ENCODE results near the gene LAMC3. TPM values are rescaled to one million over a fixed set of nuclear protein-coding genes. Genes with fewer than 3 reads are reported as not detected.

LAMC3 gene
- total and polyA plus RNA-seq, 2 experiments from 2014 or later, result not detected

DNA sequence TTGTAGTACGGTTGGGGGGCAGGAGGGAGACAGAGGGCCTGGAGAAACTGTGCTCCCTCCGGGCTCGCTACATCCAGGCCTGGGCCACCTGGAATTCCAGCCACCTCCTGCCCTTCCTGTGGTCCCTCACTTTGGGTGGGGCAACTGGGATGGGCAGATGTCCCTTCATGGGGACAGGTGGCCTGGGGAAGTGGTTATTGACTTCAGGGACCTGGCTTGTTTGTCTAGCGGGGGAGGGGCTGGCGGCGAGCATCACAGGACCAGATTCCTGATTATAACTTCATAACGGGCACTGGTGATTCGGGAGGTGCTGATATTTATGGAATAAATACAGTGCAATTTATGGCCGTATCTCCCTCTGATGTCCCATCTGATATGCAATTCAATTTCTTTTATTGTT lies 20.1 kb upstream of the LAMC3 start:
- Histone ChIP-seq H3K9ac (no peak overlapping the region), H3K79me2 (ENCODE audit: insufficient read depth) (no peaks in the 10 kb centered on the region), H3K27ac (no peak overlapping the region), H3K36me3 (ENCODE audit: low read depth) (no peaks in the 10 kb centered on the region), H3K4me2 (ENCODE audit: unreplicated experiment) (no peak overlapping the region), H3F3A (ENCODE audit: insufficient read depth) (no peaks in the 10 kb centered on the region), H4K20me1 (ENCODE audit: insufficient read depth) (no peaks in the 10 kb centered on the region), H3K9me2 (ENCODE audit: insufficient read depth) (no peaks in the 10 kb centered on the region), H3K9me3 (ENCODE audit: low read depth) (no peaks in the 10 kb centered on the region), H3K4me3 (no peak overlapping the region), H2AFZ (no peak overlapping the region), H3K27me3 (replicated peaks; ENCODE audit: insufficient read depth) (peaks cover 4% of the 10 kb centered on the region; the same call in 1 of the 2 replicates), H3K4me1 (ENCODE audit: insufficient read depth) (no peaks in the 10 kb centered on the region)
- TF ChIP-seq EZH2phosphoT487 (IDR thresholded peaks at IDR 0.05; ENCODE audit: insufficient read depth, low read depth) (no peak), EZH2 (IDR thresholded peaks at IDR 0.05; ENCODE audit: insufficient read depth, poor library complexity, severe bottlenecking) (no peak)
- in situ Hi-C loops (cut with MboI), result no loop called here
- WGBS, 2 experiments (ENCODE audit: low coverage in 1 of 2, low lambda C conversion rate in 2 of 2, missing lambda C conversion rate in 2 of 2), result 79 to 83% methylated on average over 9 of the region's 9 CpGs
- DNase-seq, result no peak

DNA sequence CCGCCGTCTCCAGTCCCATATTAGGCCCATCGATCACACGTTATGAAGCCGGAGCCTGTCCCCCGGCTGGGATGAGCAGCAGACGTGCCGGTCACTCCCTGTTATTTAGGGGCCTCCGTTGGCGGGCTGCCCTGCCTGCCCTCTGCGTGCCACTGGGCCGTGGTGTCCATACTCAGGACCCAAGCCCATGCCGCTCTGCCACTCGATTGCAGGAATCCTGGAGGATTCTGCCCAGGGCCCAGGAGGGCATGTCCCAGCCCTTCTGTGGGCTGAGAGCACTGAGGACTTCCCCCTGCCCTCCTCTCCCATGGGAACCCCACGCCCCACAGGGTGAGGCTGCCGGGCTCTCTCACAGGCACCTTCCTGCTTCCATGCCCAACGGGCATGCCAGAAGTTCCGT lies 19.6 kb upstream of the LAMC3 start:
- H3K9ac ChIP-seq, result no peak overlapping the region
- DNase-seq, result no peak
- no peak overlapping the region for H3K4me2 ChIP-seq (ENCODE audit: unreplicated experiment)
- in situ Hi-C loops (cut with MboI), result no loop called here
- no peaks in the 10 kb centered on the region for H3K9me3 ChIP-seq (ENCODE audit: low read depth)
- H3K4me3 ChIP-seq, result no peak overlapping the region
- TF ChIP-seq EZH2 (IDR thresholded peaks at IDR 0.05; ENCODE audit: insufficient read depth, poor library complexity, severe bottlenecking) (no peak), EZH2phosphoT487 (IDR thresholded peaks at IDR 0.05; ENCODE audit: insufficient read depth, low read depth) (no peak)
- H2AFZ ChIP-seq, result no peak overlapping the region
- H3K4me1 ChIP-seq (ENCODE audit: insufficient read depth), result no peaks in the 10 kb centered on the region
- H3K36me3 ChIP-seq (ENCODE audit: low read depth), result no peaks in the 10 kb centered on the region
- no peaks in the 10 kb centered on the region for H3K79me2 ChIP-seq (ENCODE audit: insufficient read depth)
- H4K20me1 ChIP-seq (ENCODE audit: insufficient read depth), result no peaks in the 10 kb centered on the region
- H3K27me3 ChIP-seq (replicated peaks; ENCODE audit: insufficient read depth), result peaks cover 4% of the 10 kb centered on the region; the same call in 1 of the 2 replicates
- 87 to 90% methylated on average over 18 of the region's 18 CpGs for WGBS, 2 experiments (ENCODE audit: low coverage in 1 of 2, low lambda C conversion rate in 2 of 2, missing lambda C conversion rate in 2 of 2)
- no peaks in the 10 kb centered on the region for H3K9me2 ChIP-seq (ENCODE audit: insufficient read depth)
- no peak overlapping the region for H3K27ac ChIP-seq
- H3F3A ChIP-seq (ENCODE audit: insufficient read depth), result no peaks in the 10 kb centered on the region

DNA sequence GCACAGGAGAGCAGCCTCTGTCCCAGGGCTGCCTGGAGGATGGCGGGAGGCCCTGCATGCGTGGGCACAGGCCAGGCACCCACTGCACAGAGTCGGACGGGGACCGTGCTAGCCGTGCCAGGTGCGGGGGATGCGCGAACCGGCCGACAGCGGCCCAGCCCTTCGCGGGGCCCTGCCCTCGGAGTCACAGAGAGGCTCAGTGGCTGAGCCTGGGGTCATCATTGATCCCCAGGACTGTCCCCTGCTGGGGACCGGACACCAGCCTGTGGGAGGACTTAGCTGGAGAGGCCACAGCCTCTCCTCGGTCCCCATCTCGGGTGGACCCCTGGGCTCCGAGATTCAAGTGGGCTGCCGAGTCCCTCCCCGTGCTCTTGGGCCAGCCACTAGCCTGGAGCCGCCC lies 19.1 kb upstream of the LAMC3 start:
- H3F3A ChIP-seq (ENCODE audit: insufficient read depth), result no peaks in the 10 kb centered on the region

DNA sequence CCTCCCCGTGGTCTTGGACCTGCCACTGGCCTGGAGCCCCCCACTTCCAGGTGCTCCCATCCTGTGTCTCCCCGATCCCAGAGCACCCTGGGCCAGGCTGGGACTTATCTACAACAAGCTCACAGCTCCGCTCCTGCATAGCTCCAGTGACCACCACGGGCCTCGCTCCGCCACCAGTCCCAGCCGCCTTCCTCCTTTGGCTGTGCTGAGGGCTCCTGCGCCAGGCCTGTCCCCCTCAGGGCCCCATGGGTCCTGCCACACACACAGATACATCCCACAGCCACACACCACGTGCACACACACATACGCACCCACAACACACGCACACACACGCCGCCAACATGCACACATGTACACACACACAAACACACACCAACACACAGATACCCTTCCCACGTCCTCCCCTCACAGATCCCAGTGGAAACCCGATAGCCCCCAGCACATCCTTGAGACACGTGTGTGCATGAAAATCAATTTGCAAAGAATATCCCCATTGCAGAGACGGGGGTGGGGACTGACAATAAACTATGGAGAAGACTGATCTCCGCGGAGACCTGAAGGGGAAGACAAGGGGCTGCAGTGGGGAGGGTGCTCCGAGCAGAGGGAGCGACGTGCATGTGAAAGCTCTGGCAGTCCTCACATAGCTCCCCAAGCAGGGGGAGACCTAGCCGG lies 18.5 kb upstream of the LAMC3 start:
- WGBS, 2 experiments (ENCODE audit: low coverage in 1 of 2, low lambda C conversion rate in 2 of 2, missing lambda C conversion rate in 2 of 2), result 76 to 82% methylated on average over 23 of the region's 23 CpGs
- H3K27ac ChIP-seq, result no peak overlapping the region
- H3K9me3 ChIP-seq (ENCODE audit: low read depth), result no peaks in the 10 kb centered on the region
- DNase-seq, result no peak
- no peak overlapping the region for H3K4me3 ChIP-seq
- H3K4me2 ChIP-seq (ENCODE audit: unreplicated experiment), result no peak overlapping the region
- peaks cover 4% of the 10 kb centered on the region; the same call in 1 of the 2 replicates for H3K27me3 ChIP-seq (replicated peaks; ENCODE audit: insufficient read depth)
- TF ChIP-seq EZH2phosphoT487 (IDR thresholded peaks at IDR 0.05; ENCODE audit: insufficient read depth, low read depth) (no peak), EZH2 (IDR thresholded peaks at IDR 0.05; ENCODE audit: insufficient read depth, poor library complexity, severe bottlenecking) (no peak)
- H2AFZ ChIP-seq, result no peak overlapping the region
- H3K4me1 ChIP-seq (ENCODE audit: insufficient read depth), result peaks cover 6% of the 10 kb centered on the region; the same call in 1 of the 2 replicates
- no peaks in the 10 kb centered on the region for H3K36me3 ChIP-seq (ENCODE audit: low read depth)
- H3K79me2 ChIP-seq (ENCODE audit: insufficient read depth), result no peaks in the 10 kb centered on the region
- H4K20me1 ChIP-seq (ENCODE audit: insufficient read depth), result no peaks in the 10 kb centered on the region
- H3K9ac ChIP-seq, result no peak overlapping the region
- H3F3A ChIP-seq (ENCODE audit: insufficient read depth), result no peaks in the 10 kb centered on the region
- in situ Hi-C loops (cut with MboI), result no loop called here
- no peaks in the 10 kb centered on the region for H3K9me2 ChIP-seq (ENCODE audit: insufficient read depth)

More for the DNA sequence above, 19.1 kb upstream of the LAMC3 start:
- Histone ChIP-seq H3K4me3 (no peak overlapping the region), H3K4me1 (ENCODE audit: insufficient read depth) (peaks cover under 1% of the 10 kb centered on the region; the same call in 1 of the 2 replicates), H3K9me2 (ENCODE audit: insufficient read depth) (no peaks in the 10 kb centered on the region), H2AFZ (no peak overlapping the region), H3K4me2 (ENCODE audit: unreplicated experiment) (no peak overlapping the region), H4K20me1 (ENCODE audit: insufficient read depth) (no peaks in the 10 kb centered on the region), H3K79me2 (ENCODE audit: insufficient read depth) (no peaks in the 10 kb centered on the region), H3K27me3 (replicated peaks; ENCODE audit: insufficient read depth) (peaks cover 4% of the 10 kb centered on the region; the same call in 1 of the 2 replicates), H3K9me3 (ENCODE audit: low read depth) (no peaks in the 10 kb centered on the region), H3K9ac (no peak overlapping the region), H3K36me3 (ENCODE audit: low read depth) (no peaks in the 10 kb centered on the region), H3K27ac (no peak overlapping the region)
- whole genome bisulfite sequencing, 2 experiments (ENCODE audit: low coverage in 1 of 2, low lambda C conversion rate in 2 of 2, missing lambda C conversion rate in 2 of 2), result 90 to 91% methylated on average over 17 to 22 of the region's 22 CpGs
- no peak for DNase-seq
- no peak for TF ChIP-seq EZH2 (IDR thresholded peaks at IDR 0.05; ENCODE audit: insufficient read depth, poor library complexity, severe bottlenecking)
- no peak for TF ChIP-seq EZH2phosphoT487 (IDR thresholded peaks at IDR 0.05; ENCODE audit: insufficient read depth, low read depth)
- in situ Hi-C loops (cut with MboI), result no loop called here
